WTC11 (cell line): Measurements from ENCODE around the gene RTKN. TPM values are rescaled to one million over a fixed set of nuclear protein-coding genes. Genes with fewer than 3 reads are reported as not detected.

Experiments
- ATAC-seq: fragments of 200-7000 bp; cut with Tn5 transposase; 2 replicates; pipeline ENCODE4 v1.10.0; 2021; ENCODE audit warnings: mild to moderate bottlenecking, moderate library complexity
- CTCF ChIA-PET: fragments of 300-600 bp; sonication (Branson Sonifier 250); formaldehyde crosslinking; loops from one replicate; lab custom pipeline; 2021; ENCODE audit warnings: antibody characterized with exemption; lab: Charles Lee
- POLR2A ChIA-PET: fragments of 350-600 bp; sonication (Branson Sonifier 250); formaldehyde crosslinking; loops from one replicate; lab custom pipeline; 2021; ENCODE audit warnings: antibody characterized with exemption; lab: Charles Lee
- DNase-seq: peaks from one replicate; pipeline ENCODE4 v3.0.0; 2021; ENCODE audit warnings: low spot score
- H3K27ac Mint-ChIP-seq: 2 replicates; pipeline ENCODE4 v1.8.0; 2021; ENCODE audit warnings: mixed read lengths
- H3K27me3 Mint-ChIP-seq: 2 replicates; pipeline ENCODE4 v1.8.0; 2021; ENCODE audit warnings: low read depth, mild to moderate bottlenecking, moderate library complexity, mixed read lengths
- H3K36me3 Mint-ChIP-seq: 2 replicates; pipeline ENCODE4 v1.8.0; 2021; ENCODE audit warnings: mixed read lengths
- H3K4me1 Mint-ChIP-seq: 2 replicates; pipeline ENCODE4 v1.8.0; 2022; ENCODE audit warnings: mixed read lengths
- H3K4me3 Mint-ChIP-seq: 2 replicates; pipeline ENCODE4 v1.8.0; 2021; ENCODE audit warnings: mild to moderate bottlenecking, moderate library complexity, mixed read lengths
- H3K9me3 Mint-ChIP-seq: 2 replicates; pipeline ENCODE4 v1.8.0; 2021; ENCODE audit warnings: mixed read lengths
- EMX1 ChIP-seq: fragments of 250-450 bp; sonication (Bioruptor Pico); IDR thresholded peaks from 2 replicates; pipeline ENCODE4 v1.8.0; 2021; ENCODE audit warnings: mild to moderate bottlenecking
- FOXK1 ChIP-seq: sonication (generic); formaldehyde crosslinking; IDR thresholded peaks from 2 replicates; pipeline ENCODE4 v1.8.0; 2022; ENCODE audit warnings: mild to moderate bottlenecking, moderate library complexity, missing genetic modification reagents
- GABPB1 ChIP-seq: sonication (generic); formaldehyde crosslinking; IDR thresholded peaks from 2 replicates; pipeline ENCODE4 v1.8.1; 2023; ENCODE audit warnings: mild to moderate bottlenecking, missing genetic modification reagents
- JUN ChIP-seq: sonication (generic); formaldehyde crosslinking; IDR thresholded peaks from 2 replicates; pipeline ENCODE4 v1.8.0; 2023; ENCODE audit warnings: mild to moderate bottlenecking, missing genetic modification reagents
- KAT7 ChIP-seq: sonication (generic); formaldehyde crosslinking; IDR thresholded peaks from 2 replicates; pipeline ENCODE4 v1.8.1; 2023; ENCODE audit warnings: missing genetic modification reagents, mild to moderate bottlenecking, borderline replicate concordance
- NFE2L1 ChIP-seq: sonication (generic); formaldehyde crosslinking; IDR thresholded peaks from 2 replicates; pipeline ENCODE4 v1.8.1; 2023; ENCODE audit warnings: missing genetic modification reagents
- NR3C1 ChIP-seq: sonication (generic); formaldehyde crosslinking; conservative IDR thresholded peaks from 2 replicates; pipeline ENCODE4 v1.8.1; 2023; ENCODE audit warnings: low read depth, mild to moderate bottlenecking, missing genetic modification reagents
- OVOL2 ChIP-seq: fragments of 250-450 bp; sonication (Bioruptor Pico); IDR thresholded peaks from 2 replicates; pipeline ENCODE4 v1.9.0; 2021; ENCODE audit warnings: mild to moderate bottlenecking, borderline replicate concordance
- PRRX2 ChIP-seq: fragments of 250-450 bp; sonication (Bioruptor Pico); IDR thresholded peaks from 2 replicates; pipeline ENCODE4 v1.8.0; 2021; ENCODE audit warnings: mild to moderate bottlenecking
- ZNF121 ChIP-seq: sonication (generic); formaldehyde crosslinking; IDR thresholded peaks from 2 replicates; pipeline ENCODE4 v1.8.0; 2023; ENCODE audit warnings: missing genetic modification reagents
- ZNF219 ChIP-seq: sonication (generic); formaldehyde crosslinking; IDR thresholded peaks from 2 replicates; pipeline ENCODE4 v1.8.0; 2023; ENCODE audit warnings: missing genetic modification reagents, mild to moderate bottlenecking, borderline replicate concordance
- total RNA-seq: library from RNA; stranded (reverse); gene quantifications from 3 replicates; pipeline ENCODE4 v1.2.3, GENCODE V29; 2021
- TF ChIP-seq, protein P1 (sequence below): sonication (generic); formaldehyde crosslinking; IDR thresholded peaks from 2 replicates; pipeline ENCODE4 v1.8.1; 2022; ENCODE audit warnings: missing genetic modification reagents, borderline replicate concordance
- TF ChIP-seq, protein P2 (sequence below): sonication (generic); formaldehyde crosslinking; IDR thresholded peaks from 2 replicates; pipeline ENCODE4 v1.8.1; 2023; ENCODE audit warnings: mild to moderate bottlenecking, missing genetic modification reagents
- TF ChIP-seq, protein P3 (sequence below): sonication (generic); formaldehyde crosslinking; IDR thresholded peaks from 2 replicates; pipeline ENCODE4 v1.8.0; 2023; ENCODE audit warnings: missing genetic modification reagents
- TF ChIP-seq, protein P4 (sequence below): sonication (generic); formaldehyde crosslinking; IDR thresholded peaks from 2 replicates; pipeline ENCODE4 v1.8.1; 2023; ENCODE audit warnings: mild to moderate bottlenecking, missing genetic modification reagents, borderline replicate concordance

The RTKN gene
- total RNA-seq, 1 experiment from 2014 or later, result 80.1 TPM

DNA sequence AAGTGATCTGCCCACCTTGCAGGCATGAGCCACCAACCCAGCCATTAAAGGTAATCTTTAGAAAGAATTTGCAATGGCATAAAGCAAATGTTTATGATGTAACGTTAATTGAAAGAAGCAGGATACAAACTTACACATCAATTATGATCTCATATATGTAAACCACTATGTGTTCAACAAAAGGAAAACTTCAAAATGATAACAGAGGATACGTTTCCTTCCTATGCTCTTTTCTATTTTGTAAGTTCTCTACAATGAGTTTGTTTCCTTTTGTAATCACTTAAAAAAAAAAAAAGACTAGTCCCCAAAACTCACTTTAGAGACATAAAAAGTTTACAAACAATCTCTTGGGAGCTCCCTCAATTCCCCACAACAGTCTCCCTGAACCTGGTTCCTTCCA lies 21.7 kb downstream of the RTKN start:
- CTCF ChIA-PET, result no interaction called here

DNA sequence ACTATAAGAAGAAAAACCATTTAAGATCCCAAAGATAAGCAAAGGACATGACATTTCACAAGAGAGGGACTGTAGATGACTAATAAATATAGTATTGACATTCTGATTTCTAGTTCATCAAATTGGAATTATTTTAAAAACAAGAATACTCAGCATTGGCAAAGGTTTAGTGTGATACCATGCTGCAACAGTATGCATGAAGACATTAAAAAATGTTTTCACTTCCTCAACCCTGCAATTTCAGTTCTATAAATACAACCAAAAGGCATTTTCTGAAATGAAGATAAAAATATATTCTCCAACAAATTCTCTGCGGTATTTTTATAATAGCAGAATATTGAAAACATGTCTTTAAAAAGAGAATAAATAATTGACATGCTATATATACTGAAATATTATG lies 22.4 kb downstream of the RTKN start:
- no peaks in the 10 kb centered on the region for H3K9me3 Mint-ChIP-seq
- no peak for TF ChIP-seq JUN
- TF ChIP-seq, all 79 proteins: peak for 0
- no peak for DNase-seq
- ChIA-PET POLR2A (no interaction called here), CTCF (interaction anchor here (1.4 kb wide), 1 partner anchor 84 kb away, joined by 4 read pairs; no protein-coding TSS in a partner anchor)
- ATAC-seq, result no peak
- no peak overlapping the region for H3K4me3 Mint-ChIP-seq
- H3K27ac Mint-ChIP-seq, result no peak overlapping the region
- H3K27me3 Mint-ChIP-seq, result peaks cover 72% of the 10 kb centered on the region
- peaks cover 6% of the 10 kb centered on the region; the same call in 1 of the 2 replicates for H3K36me3 Mint-ChIP-seq
- peaks cover 27% of the 10 kb centered on the region for H3K4me1 Mint-ChIP-seq

More for the DNA sequence above, 21.7 kb downstream of the RTKN start:
- POLR2A ChIA-PET, result interaction anchor here (1.0 kb wide), 1 partner anchor 32 kb away, joined by 7 read pairs; no protein-coding TSS in a partner anchor
- DNase-seq (no peak), ATAC-seq (no peak)
- Mint-ChIP-seq H3K4me1 (peaks cover 27% of the 10 kb centered on the region), H3K9me3 (no peaks in the 10 kb centered on the region), H3K27ac (no peak overlapping the region), H3K36me3 (peaks cover 6% of the 10 kb centered on the region), H3K4me3 (peak overlapping the region; percentile 38; the same call in 1 of the 2 replicates), H3K27me3 (peaks cover 68% of the 10 kb centered on the region)
- TF ChIP-seq KAT7 (CRISPR knock-in tag), result no peak
- no peak for TF ChIP-seq EMX1 (CRISPR knock-in tag)
- TF ChIP-seq GABPB1 (CRISPR knock-in tag), result no peak
- no peak for TF ChIP-seq NFE2L1

DNA sequence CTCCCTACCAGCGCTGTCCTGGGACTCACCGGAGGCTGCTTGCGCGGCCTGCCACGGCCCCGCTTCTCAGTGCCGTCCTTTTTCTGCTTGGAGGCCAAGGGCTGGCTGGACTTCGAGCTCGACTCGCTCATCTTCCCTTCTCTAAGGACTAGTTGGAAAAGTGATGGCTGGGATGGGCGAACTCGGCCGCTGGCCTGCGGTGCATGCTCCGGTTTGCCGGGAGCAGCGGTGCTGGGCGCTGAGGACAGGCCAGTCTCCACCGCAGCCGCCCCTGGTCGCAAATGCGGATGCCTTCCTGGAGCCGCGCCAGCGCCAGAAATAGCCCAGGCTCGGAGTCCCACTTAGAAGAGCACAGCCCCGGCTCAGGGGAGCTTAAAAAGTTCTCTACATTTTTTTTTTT lies 23.4 kb downstream of the RTKN start:
- POLR2A ChIA-PET, result no interaction called here
- TF ChIP-seq PRRX2 (CRISPR knock-in tag) (no peak), ZNF121 (no peak), ZNF219 (CRISPR knock-in tag) (no peak), NR3C1 (CRISPR knock-in tag) (no peak), OVOL2 (CRISPR knock-in tag) (no peak), FOXK1 (CRISPR knock-in tag) (no peak)
- TF ChIP-seq, protein P1, sequence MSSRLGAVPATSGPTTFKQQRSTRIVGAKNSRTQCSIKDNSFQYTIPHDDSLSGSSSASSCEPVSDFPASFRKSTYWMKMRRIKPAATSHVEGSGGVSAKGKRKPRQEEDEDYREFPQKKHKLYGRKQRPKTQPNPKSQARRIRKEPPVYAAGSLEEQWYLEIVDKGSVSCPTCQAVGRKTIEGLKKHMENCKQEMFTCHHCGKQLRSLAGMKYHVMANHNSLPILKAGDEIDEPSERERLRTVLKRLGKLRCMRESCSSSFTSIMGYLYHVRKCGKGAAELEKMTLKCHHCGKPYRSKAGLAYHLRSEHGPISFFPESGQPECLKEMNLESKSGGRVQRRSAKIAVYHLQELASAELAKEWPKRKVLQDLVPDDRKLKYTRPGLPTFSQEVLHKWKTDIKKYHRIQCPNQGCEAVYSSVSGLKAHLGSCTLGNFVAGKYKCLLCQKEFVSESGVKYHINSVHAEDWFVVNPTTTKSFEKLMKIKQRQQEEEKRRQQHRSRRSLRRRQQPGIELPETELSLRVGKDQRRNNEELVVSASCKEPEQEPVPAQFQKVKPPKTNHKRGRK (CRISPR knock-in tag), result no peak
- TF ChIP-seq, protein P2, sequence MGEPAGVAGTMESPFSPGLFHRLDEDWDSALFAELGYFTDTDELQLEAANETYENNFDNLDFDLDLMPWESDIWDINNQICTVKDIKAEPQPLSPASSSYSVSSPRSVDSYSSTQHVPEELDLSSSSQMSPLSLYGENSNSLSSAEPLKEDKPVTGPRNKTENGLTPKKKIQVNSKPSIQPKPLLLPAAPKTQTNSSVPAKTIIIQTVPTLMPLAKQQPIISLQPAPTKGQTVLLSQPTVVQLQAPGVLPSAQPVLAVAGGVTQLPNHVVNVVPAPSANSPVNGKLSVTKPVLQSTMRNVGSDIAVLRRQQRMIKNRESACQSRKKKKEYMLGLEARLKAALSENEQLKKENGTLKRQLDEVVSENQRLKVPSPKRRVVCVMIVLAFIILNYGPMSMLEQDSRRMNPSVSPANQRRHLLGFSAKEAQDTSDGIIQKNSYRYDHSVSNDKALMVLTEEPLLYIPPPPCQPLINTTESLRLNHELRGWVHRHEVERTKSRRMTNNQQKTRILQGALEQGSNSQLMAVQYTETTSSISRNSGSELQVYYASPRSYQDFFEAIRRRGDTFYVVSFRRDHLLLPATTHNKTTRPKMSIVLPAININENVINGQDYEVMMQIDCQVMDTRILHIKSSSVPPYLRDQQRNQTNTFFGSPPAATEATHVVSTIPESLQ (CRISPR knock-in tag), result no peak
- TF ChIP-seq, protein P3, sequence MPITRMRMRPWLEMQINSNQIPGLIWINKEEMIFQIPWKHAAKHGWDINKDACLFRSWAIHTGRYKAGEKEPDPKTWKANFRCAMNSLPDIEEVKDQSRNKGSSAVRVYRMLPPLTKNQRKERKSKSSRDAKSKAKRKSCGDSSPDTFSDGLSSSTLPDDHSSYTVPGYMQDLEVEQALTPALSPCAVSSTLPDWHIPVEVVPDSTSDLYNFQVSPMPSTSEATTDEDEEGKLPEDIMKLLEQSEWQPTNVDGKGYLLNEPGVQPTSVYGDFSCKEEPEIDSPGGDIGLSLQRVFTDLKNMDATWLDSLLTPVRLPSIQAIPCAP (CRISPR knock-in tag), result no peak
- H3K4me3 Mint-ChIP-seq, result no peak overlapping the region
- CTCF ChIA-PET, result interaction anchor here (1.0 to 1.4 kb wide), 2 partner anchors 27 to 83 kb away, joined by 3 to 4 read pairs; no protein-coding TSS in a partner anchor
- peaks cover 27% of the 10 kb centered on the region for H3K4me1 Mint-ChIP-seq
- no peak overlapping the region for H3K27ac Mint-ChIP-seq
- peaks cover 3% of the 10 kb centered on the region; the same call in 1 of the 2 replicates for H3K36me3 Mint-ChIP-seq
- no peaks in the 10 kb centered on the region for H3K9me3 Mint-ChIP-seq
- no peak for DNase-seq
- H3K27me3 Mint-ChIP-seq, result peaks cover 74% of the 10 kb centered on the region
- no peak for ATAC-seq

DNA sequence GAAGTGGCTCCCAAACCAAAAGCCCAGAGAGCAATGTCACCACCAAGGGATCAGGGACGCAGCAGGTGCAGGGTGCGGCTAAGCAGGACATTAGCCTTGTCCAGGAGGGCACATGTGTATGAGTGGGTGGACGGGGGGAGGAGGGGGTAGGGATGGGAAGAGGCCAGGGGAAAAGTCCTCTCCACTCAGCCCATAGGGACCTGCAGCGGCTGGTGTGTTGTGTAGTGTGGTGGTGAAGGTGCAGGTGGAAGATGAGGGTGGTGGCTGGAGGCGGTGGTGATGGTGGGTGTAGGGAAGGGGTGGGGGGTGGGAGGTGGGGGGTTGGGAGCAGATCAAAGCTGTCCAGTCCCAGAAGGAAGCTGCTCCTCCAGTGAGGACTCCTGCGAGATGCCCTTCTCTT lies 24.0 kb downstream of the RTKN start:
- DNase-seq, result no peak
- no peak for ATAC-seq
- POLR2A ChIA-PET, result no interaction called here
- peaks cover 74% of the 10 kb centered on the region for H3K27me3 Mint-ChIP-seq
- H3K4me1 Mint-ChIP-seq, result peaks cover 23% of the 10 kb centered on the region
- H3K9me3 Mint-ChIP-seq, result no peaks in the 10 kb centered on the region
- no peak overlapping the region for H3K27ac Mint-ChIP-seq
- no peaks in the 10 kb centered on the region for H3K36me3 Mint-ChIP-seq
- TF ChIP-seq, protein P4, sequence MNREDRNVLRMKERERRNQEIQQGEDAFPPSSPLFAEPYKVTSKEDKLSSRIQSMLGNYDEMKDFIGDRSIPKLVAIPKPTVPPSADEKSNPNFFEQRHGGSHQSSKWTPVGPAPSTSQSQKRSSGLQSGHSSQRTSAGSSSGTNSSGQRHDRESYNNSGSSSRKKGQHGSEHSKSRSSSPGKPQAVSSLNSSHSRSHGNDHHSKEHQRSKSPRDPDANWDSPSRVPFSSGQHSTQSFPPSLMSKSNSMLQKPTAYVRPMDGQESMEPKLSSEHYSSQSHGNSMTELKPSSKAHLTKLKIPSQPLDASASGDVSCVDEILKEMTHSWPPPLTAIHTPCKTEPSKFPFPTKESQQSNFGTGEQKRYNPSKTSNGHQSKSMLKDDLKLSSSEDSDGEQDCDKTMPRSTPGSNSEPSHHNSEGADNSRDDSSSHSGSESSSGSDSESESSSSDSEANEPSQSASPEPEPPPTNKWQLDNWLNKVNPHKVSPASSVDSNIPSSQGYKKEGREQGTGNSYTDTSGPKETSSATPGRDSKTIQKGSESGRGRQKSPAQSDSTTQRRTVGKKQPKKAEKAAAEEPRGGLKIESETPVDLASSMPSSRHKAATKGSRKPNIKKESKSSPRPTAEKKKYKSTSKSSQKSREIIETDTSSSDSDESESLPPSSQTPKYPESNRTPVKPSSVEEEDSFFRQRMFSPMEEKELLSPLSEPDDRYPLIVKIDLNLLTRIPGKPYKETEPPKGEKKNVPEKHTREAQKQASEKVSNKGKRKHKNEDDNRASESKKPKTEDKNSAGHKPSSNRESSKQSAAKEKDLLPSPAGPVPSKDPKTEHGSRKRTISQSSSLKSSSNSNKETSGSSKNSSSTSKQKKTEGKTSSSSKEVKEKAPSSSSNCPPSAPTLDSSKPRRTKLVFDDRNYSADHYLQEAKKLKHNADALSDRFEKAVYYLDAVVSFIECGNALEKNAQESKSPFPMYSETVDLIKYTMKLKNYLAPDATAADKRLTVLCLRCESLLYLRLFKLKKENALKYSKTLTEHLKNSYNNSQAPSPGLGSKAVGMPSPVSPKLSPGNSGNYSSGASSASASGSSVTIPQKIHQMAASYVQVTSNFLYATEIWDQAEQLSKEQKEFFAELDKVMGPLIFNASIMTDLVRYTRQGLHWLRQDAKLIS (CRISPR knock-in tag), result no peak
- CTCF ChIA-PET, result interaction anchor here (1.0 to 1.4 kb wide), 2 partner anchors 26 to 83 kb away, joined by 3 to 4 read pairs; no protein-coding TSS in a partner anchor
- H3K4me3 Mint-ChIP-seq, result no peak overlapping the region
